CD14-positive monocyte (primary cell): ENCODE measurements around the gene SLC25A1. TPM values are rescaled to one million over a fixed set of nuclear protein-coding genes. Genes with fewer than 3 reads are reported as not detected.

ENCODE experiments used
- DNase-seq, 3 donors: peaks; one replicate each; pipeline ENCODE4 v3.0.0-alpha.2; 2011 to 2022
- H2AFZ ChIP-seq: 2 replicates; pipeline ENCODE4 v1.6.0; 2012; ENCODE audit warnings: mild to moderate bottlenecking, low read depth, low read length, inconsistent platforms; ENCODE audit not compliant: insufficient read depth, poor library complexity, severe bottlenecking
- H3K27ac ChIP-seq, 2 donors: 1 replicate in 1 of 2; 2 replicates in 1 of 2; pipeline ENCODE4 v1.5.1; 2012 to 2013; ENCODE audit warnings: low read length in 2 of 2, control low read depth in 1 of 2, inconsistent platforms in 1 of 2, low read depth in 1 of 2, mild to moderate bottlenecking in 1 of 2
- H3K27me3 ChIP-seq, 2 donors: one replicate each; pipeline versions ENCODE4 v1.6.0 to v1.6.1; 2011 to 2013; ENCODE audit warnings: low read length in 2 of 2; ENCODE audit not compliant: control insufficient read depth in 2 of 2, insufficient read depth in 2 of 2
- H3K36me3 ChIP-seq, 2 donors: replicated peaks in 1 of 2; 1 replicate in 1 of 2; 2 replicates in 1 of 2; pipeline versions ENCODE4 v1.5.1 to v1.6.1; 2012 to 2013; ENCODE audit warnings: low read length in 2 of 2, control low read depth in 1 of 2, inconsistent platforms in 1 of 2, mild to moderate bottlenecking in 1 of 2; ENCODE audit not compliant: insufficient read depth in 2 of 2, control insufficient read depth in 1 of 2
- H3K4me1 ChIP-seq, 2 donors: 1 replicate in 1 of 2; 2 replicates in 1 of 2; pipeline versions ENCODE4 v1.5.1 to v1.6.1; 2012 to 2013; ENCODE audit warnings: low read length in 2 of 2, control low read depth in 1 of 2, inconsistent platforms in 1 of 2, mild to moderate bottlenecking in 1 of 2, moderate library complexity in 1 of 2; ENCODE audit not compliant: insufficient read depth in 2 of 2, control insufficient read depth in 1 of 2
- H3K4me2 ChIP-seq: replicated peaks from 2 replicates; pipeline ENCODE3; 2012; ENCODE audit warnings: low read length, moderate library complexity, mild to moderate bottlenecking; ENCODE audit not compliant: poor library complexity, severe bottlenecking; ENCODE audit errors: extremely low read depth
- H3K4me3 ChIP-seq, 3 experiments: fragments of 200-600 bp in 1 of 3; sonication (generic) in 1 of 3; replicated peaks in 1 of 3; 1 replicate in 2 of 3; 2 replicates in 1 of 3; pipeline ENCODE4 v1.5.1; 2011 to 2013; ENCODE audit warnings: low read length in 3 of 3, mild to moderate bottlenecking in 3 of 3, control low read depth in 2 of 3, low read depth in 2 of 3, inconsistent platforms in 1 of 3, moderate library complexity in 1 of 3
- H3K79me2 ChIP-seq: 2 replicates; pipeline ENCODE4 v1.6.0; 2012; ENCODE audit warnings: mild to moderate bottlenecking, control low read depth, inconsistent platforms, low read length, moderate library complexity; ENCODE audit not compliant: insufficient read depth
- H3K9ac ChIP-seq: 2 replicates; pipeline ENCODE4 v1.6.0; 2017; ENCODE audit warnings: low read length, mild to moderate bottlenecking; ENCODE audit not compliant: insufficient read depth, poor library complexity, severe bottlenecking
- H3K9me3 ChIP-seq, 2 donors: replicated peaks in 1 of 2; 1 replicate in 1 of 2; 2 replicates in 1 of 2; pipeline versions ENCODE4 v1.5.1 to v1.6.1; 2012 to 2013; ENCODE audit warnings: low read length in 2 of 2, control low read depth in 1 of 2; ENCODE audit not compliant: control insufficient read depth in 1 of 2, insufficient read depth in 1 of 2
- H4K20me1 ChIP-seq: 2 replicates; pipeline ENCODE4 v1.6.0; 2012; ENCODE audit warnings: mild to moderate bottlenecking, low read length, control low read depth, moderate library complexity; ENCODE audit not compliant: insufficient read depth
- H3K27ac Mint-ChIP-seq, 7 donors: one replicate each; pipeline ENCODE4 v1.8.0; 2020; ENCODE audit warnings: mild to moderate bottlenecking in 7 of 7, mixed read lengths in 7 of 7, moderate library complexity in 6 of 7, inconsistent platforms in 2 of 7
- H3K27me3 Mint-ChIP-seq, 3 donors: one replicate each; pipeline ENCODE4 v1.8.0; 2021 to 2022; ENCODE audit warnings: low read depth in 3 of 3, mild to moderate bottlenecking in 3 of 3, mixed read lengths in 3 of 3, moderate library complexity in 3 of 3, inconsistent platforms in 1 of 3
- H3K36me3 Mint-ChIP-seq, 2 donors: one replicate each; pipeline ENCODE4 v1.8.0; 2020; ENCODE audit warnings: mixed read lengths in 2 of 2, inconsistent platforms in 1 of 2, mild to moderate bottlenecking in 1 of 2
- H3K4me1 Mint-ChIP-seq: one replicate; pipeline ENCODE4 v1.8.0; 2020; ENCODE audit warnings: mild to moderate bottlenecking, mixed read lengths
- H3K4me3 Mint-ChIP-seq, 2 donors: one replicate each; pipeline ENCODE4 v1.8.0; 2020; ENCODE audit warnings: mild to moderate bottlenecking in 2 of 2, mixed read lengths in 2 of 2, moderate library complexity in 1 of 2
- H3K9me3 Mint-ChIP-seq, 7 donors: one replicate each; pipeline ENCODE4 v1.8.0; 2020 to 2022; ENCODE audit warnings: mixed read lengths in 7 of 7, mild to moderate bottlenecking in 6 of 7, moderate library complexity in 6 of 7, inconsistent platforms in 2 of 7
- CTCF ChIP-seq: fragments of 200-600 bp; IDR thresholded peaks from one replicate; pipeline ENCODE4 v1.8.0; 2022; ENCODE audit warnings: antibody characterized with exemption, mild to moderate bottlenecking
- WGBS: methylation state at CpG from one replicate; pipeline ENCODE4 v1.1.5; 2013; ENCODE audit warnings: missing lambda C conversion rate; ENCODE audit not compliant: insufficient coverage; 5-methylcytosine and 5-hydroxymethylcytosine counted together
- intact Hi-C, 2 donors: fragments of 100-400 bp; cut with micrococcal nuclease; formaldehyde crosslinking; loops; one replicate each; pipeline versions ENCODE4 v1.15.0 to v1.15.1; 2023
- polyA plus RNA-seq, 3 donors: library from polyadenylated mRNA; depleted of rRNA in 1 of 3; unstranded in 2 of 3; stranded (reverse) in 1 of 3; fragments of 300-500 nt in 2 of 3; fragments of >200 nt in 1 of 3; fragmentation: Illumina TruSeq in 2 of 3; gene quantifications; 1 replicate in 2 of 3; 2 replicates in 1 of 3; pipeline ENCODE4 v1.2.3, GENCODE V29; 2012 to 2021

Gene SLC25A1
- polyA plus RNA-seq, 3 donors: 15.2 to 37.4 (median 35.1) TPM

GRCh38 chr22:19212302-19212870, 33.9 kb upstream of the SLC25A1 start:
- Histone ChIP-seq H3K4me2 (no peak overlapping the region), H4K20me1 (no peaks in the 10 kb centered on the region), H2AFZ (no peak overlapping the region), H3K4me3 (no peak overlapping the region), H3K27ac (no peak overlapping the region), H3K27me3 (no peaks in the 10 kb centered on the region), H3K4me1 (no peaks in the 10 kb centered on the region), H3K36me3 (peaks cover 75 to 96% of the 10 kb centered on the region in 2 donors), H3K9ac (no peak overlapping the region), H3K9me3 (no peaks in the 10 kb centered on the region), H3K79me2 (no peaks in the 10 kb centered on the region)
- Mint-ChIP-seq H3K4me1 (no peaks in the 10 kb centered on the region), H3K4me3 (no peak overlapping the region), H3K9me3 (no peaks in the 10 kb centered on the region), H3K27me3 (no peaks in the 10 kb centered on the region), H3K36me3 (peaks cover 78 to 94% of the 10 kb centered on the region in 2 donors), H3K27ac (peak overlapping the region in 3 of 7 donors; percentile 4 to 32 (median 24))
- no peak for DNase-seq
- no peak for TF ChIP-seq CTCF
- intact Hi-C loops: no loop called here
- 100% methylated on average over 1 of the region's 1 CpG for WGBS

DNA sequence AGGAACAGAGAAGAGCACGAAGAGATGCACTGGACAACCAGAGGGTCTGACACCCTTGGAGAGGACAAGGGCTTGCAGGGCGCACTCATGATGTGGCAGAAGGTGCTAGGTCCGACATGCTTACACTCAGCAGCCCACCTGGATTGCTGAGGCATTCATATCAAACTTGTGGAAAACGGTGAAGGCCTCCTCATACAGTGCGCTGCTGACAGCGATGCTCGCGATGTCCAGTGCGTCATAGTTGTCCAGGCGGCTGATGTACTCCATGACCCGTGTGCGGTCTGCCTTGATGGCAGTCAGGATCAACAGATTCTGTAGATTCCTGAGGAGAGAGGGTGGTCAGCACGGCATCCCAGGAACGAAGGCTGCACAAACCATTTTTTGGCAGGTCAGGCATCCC, 31.7 kb upstream of the SLC25A1 start:
- H3K79me2 ChIP-seq: no peaks in the 10 kb centered on the region

More for the DNA sequence above, 31.7 kb upstream of the SLC25A1 start:
- WGBS: 98% methylated on average over 12 of the region's 14 CpGs
- Mint-ChIP-seq H3K9me3 (no peaks in the 10 kb centered on the region), H3K27me3 (no peaks in the 10 kb centered on the region), H3K27ac (no peak overlapping the region), H3K4me3 (no peak overlapping the region), H3K4me1 (no peaks in the 10 kb centered on the region), H3K36me3 (peaks cover 73 to 92% of the 10 kb centered on the region in 2 donors)
- Histone ChIP-seq H2AFZ (no peak overlapping the region), H3K27ac (no peak overlapping the region), H3K9me3 (no peaks in the 10 kb centered on the region), H3K4me2 (no peak overlapping the region), H4K20me1 (no peaks in the 10 kb centered on the region), H3K4me1 (no peaks in the 10 kb centered on the region), H3K4me3 (no peak overlapping the region), H3K9ac (no peak overlapping the region), H3K27me3 (no peaks in the 10 kb centered on the region), H3K36me3 (peaks cover 70 to 97% of the 10 kb centered on the region in 2 donors)
- no peak for DNase-seq
- intact Hi-C loops: no loop called here
- TF ChIP-seq CTCF: no peak
